Fibroblast of gingiva (primary cell): ENCODE data around the gene SCYGR6.
A peak's percentile ranks its signal among the peaks of the same experiment; 100 is the strongest.
"Not testable (repeated sequence)": the region's sequence is repeated elsewhere in the genome, so short reads cannot be mapped to it uniquely, and the experiment has no call there.

Source experiments
- DNase-seq: peaks from one replicate; pipeline ENCODE4 v3.0.0-alpha.2; 2011; ENCODE audit warnings: low read depth

Gene SCYGR6

GRCh38 chr2:227724394-227725039, at the start of gene SCYGR6:
Gene SCYGR6, minus strand, starts transcription at chr2:227724757. Its CDS starts 0 bp downstream, at chr2:227724757.
- DNase-seq: no peak

GRCh38 chr2:227774011-227774624, 49.6 kb upstream of the SCYGR6 start:
- no peak for DNase-seq

GRCh38 chr2:227772932-227773331, 48.4 kb upstream of the SCYGR6 start:
- DNase-seq: no peak

- DNase-seq: no peak
Measured at GRCh38 chr2:227772197-227772661, 47.7 kb upstream of the SCYGR6 start.

- no peak for DNase-seq
Measured at GRCh38 chr2:227767830-227768229, 43.3 kb upstream of the SCYGR6 start.

- DNase-seq: peak; percentile 58
Measured at GRCh38 chr2:227766373-227766883, 41.9 kb upstream of the SCYGR6 start.

GRCh38 chr2:227765788-227766372, 41.3 kb upstream of the SCYGR6 start:
- DNase-seq: no peak

GRCh38 chr2:227761740-227762476, 37.4 kb upstream of the SCYGR6 start:
- DNase-seq: peak; percentile 63

- DNase-seq: no peak
Measured at GRCh38 chr2:227759411-227760118, 35.0 kb upstream of the SCYGR6 start.

- DNase-seq: not testable (repeated sequence)
Measured at GRCh38 chr2:227756261-227756660, 31.7 kb upstream of the SCYGR6 start.

GRCh38 chr2:227748079-227748478, 23.5 kb upstream of the SCYGR6 start:
- DNase-seq: no peak

GRCh38 chr2:227745594-227745993, 21.0 kb upstream of the SCYGR6 start, which contains the start of gene SCYGR8:
Gene SCYGR8, plus strand, starts transcription at chr2:227745894. Its CDS starts 0 bp downstream, at chr2:227745894.
- no peak for DNase-seq

- not testable (repeated sequence) for DNase-seq
Measured at GRCh38 chr2:227740705-227741104, 16.1 kb upstream of the SCYGR6 start.

GRCh38 chr2:227739351-227739750, 14.8 kb upstream of the SCYGR6 start:
- DNase-seq: no peak

- DNase-seq: no peak
Measured at GRCh38 chr2:227728035-227728434, 3.5 kb upstream of the SCYGR6 start, which contains the start of gene SCYGR7. Gene SCYGR7, plus strand, starts transcription at chr2:227728335. Its CDS starts 0 bp downstream, at chr2:227728335.

- DNase-seq: not testable (repeated sequence)
Measured at GRCh38 chr2:227722821-227723220, 1.7 kb downstream of the SCYGR6 start.

- DNase-seq: peak; percentile 17
Measured at GRCh38 chr2:227720680-227721079, 3.9 kb downstream of the SCYGR6 start.

GRCh38 chr2:227719641-227720040, 4.9 kb downstream of the SCYGR6 start:
- DNase-seq: no peak

- DNase-seq: peak; percentile 97
Measured at GRCh38 chr2:227717687-227718567, 6.6 kb downstream of the SCYGR6 start, which contains the start of gene SLC19A3. Gene SLC19A3, minus strand, starts transcription at chr2:227718028. Its CDS starts 15,710 bp downstream, at chr2:227702318.

- no peak for DNase-seq
Measured at GRCh38 chr2:227716501-227716900, 8.1 kb downstream of the SCYGR6 start.
